Measurements from ENCODE around the gene NR1H3.

NR1H3 gene

GRCh38 chr11:47244448-47245350, 13.1 kb upstream of the NR1H3 start:
- DNase-seq (ENCODE audit: low read depth in 2 of 2) = no peak

- no peak for DNase-seq (ENCODE audit: low read depth in 2 of 2)
Measured at GRCh38 chr11:47245611-47246357, 12.0 kb upstream of the NR1H3 start.

- no peak for DNase-seq (ENCODE audit: low read depth in 2 of 2)
Measured at GRCh38 chr11:47247502-47247901, 10.3 kb upstream of the NR1H3 start.

- no peak for DNase-seq (ENCODE audit: low read depth in 2 of 2)
Measured at GRCh38 chr11:47248304-47248663, 9.5 kb upstream of the NR1H3 start.

GRCh38 chr11:47248664-47249377, 9.0 kb upstream of the NR1H3 start, which contains the start of gene ACP2:
ACP2 (minus strand) TSS chr11:47248814; CDS start chr11:47248789, 25 bp downstream.
- peak; percentile 63 to 76 for DNase-seq (ENCODE audit: low read depth in 2 of 2)

GRCh38 chr11:47249378-47249715, 8.4 kb upstream of the NR1H3 start:
- no peak for DNase-seq (ENCODE audit: low read depth in 2 of 2)

- no peak for DNase-seq (ENCODE audit: low read depth in 2 of 2)
Measured at GRCh38 chr11:47251751-47252150, 6.0 kb upstream of the NR1H3 start.

- DNase-seq (ENCODE audit: low read depth in 2 of 2) = no peak
Measured at GRCh38 chr11:47253660-47254059, 4.1 kb upstream of the NR1H3 start.

GRCh38 chr11:47254386-47254785, 3.4 kb upstream of the NR1H3 start:
- DNase-seq (ENCODE audit: low read depth in 2 of 2) = no peak

GRCh38 chr11:47256374-47256773, 1.4 kb upstream of the NR1H3 start:
- DNase-seq (ENCODE audit: low read depth in 2 of 2) = no peak

- no peak for DNase-seq (ENCODE audit: low read depth in 2 of 2)
Measured at GRCh38 chr11:47257177-47257516, 649 bp upstream of the NR1H3 start.

- DNase-seq (ENCODE audit: low read depth in 2 of 2) = no peak
Measured at GRCh38 chr11:47258317-47258902, 614 bp downstream of the NR1H3 start.

- DNase-seq (ENCODE audit: low read depth in 2 of 2) = no peak
Measured at GRCh38 chr11:47259232-47259977, 1.6 kb downstream of the NR1H3 start.

GRCh38 chr11:47260366-47260765, 2.6 kb downstream of the NR1H3 start:
- no peak for DNase-seq (ENCODE audit: low read depth in 2 of 2)

- no peak for DNase-seq (ENCODE audit: low read depth in 2 of 2)
Measured at GRCh38 chr11:47261291-47261800, 3.5 kb downstream of the NR1H3 start.

- DNase-seq (ENCODE audit: low read depth in 2 of 2) = no peak
Measured at GRCh38 chr11:47264119-47264518, 6.3 kb downstream of the NR1H3 start.

GRCh38 chr11:47264521-47264920, 6.7 kb downstream of the NR1H3 start:
- no peak for DNase-seq (ENCODE audit: low read depth in 2 of 2)

GRCh38 chr11:47267876-47268275, 10.1 kb downstream of the NR1H3 start:
- DNase-seq (ENCODE audit: low read depth in 2 of 2) = no peak

GRCh38 chr11:47268448-47269001, 10.7 kb downstream of the NR1H3 start:
- no peak for DNase-seq (ENCODE audit: low read depth in 2 of 2)

- peak; percentile 67 to 71 for DNase-seq (ENCODE audit: low read depth in 2 of 2)
Measured at GRCh38 chr11:47269002-47269828, 11.4 kb downstream of the NR1H3 start.
